SJSA1 (cell line): ENCODE data around the gene TACR2. TPM values are rescaled to one million over a fixed set of nuclear protein-coding genes. Genes with fewer than 3 reads are reported as not detected.

Experiments
- DNase-seq, 2 experiments: peaks; one replicate each; pipeline ENCODE4 v3.0.0-alpha.2; 2015 to 2020; ENCODE audit warnings: low spot score in 2 of 2, low read depth in 1 of 2
- H3K27ac ChIP-seq: fragments of 250-450 bp; sonication (Bioruptor Pico); 2 replicates; pipeline ENCODE4 v1.5.1; 2020; ENCODE audit warnings: mild to moderate bottlenecking, moderate library complexity
- H3K27me3 ChIP-seq: fragments of 250-450 bp; sonication (Bioruptor Pico); replicated peaks from 2 replicates; pipeline ENCODE4 v1.5.1; 2020; ENCODE audit warnings: mild to moderate bottlenecking, moderate library complexity
- H3K36me3 ChIP-seq: fragments of 250-450 bp; sonication (Bioruptor Pico); 2 replicates; pipeline ENCODE4 v1.5.1; 2020; ENCODE audit warnings: mild to moderate bottlenecking
- H3K4me1 ChIP-seq: fragments of 250-450 bp; sonication (Bioruptor Pico); replicated peaks from 2 replicates; pipeline ENCODE4 v1.6.1; 2021; ENCODE audit warnings: mild to moderate bottlenecking
- H3K4me3 ChIP-seq: fragments of 250-450 bp; sonication (Bioruptor Pico); 2 replicates; pipeline ENCODE4 v1.5.1; 2020; ENCODE audit warnings: mild to moderate bottlenecking
- H3K9me3 ChIP-seq: fragments of 250-450 bp; sonication (Bioruptor Pico); replicated peaks from 2 replicates; pipeline ENCODE4 v1.5.1; 2020; ENCODE audit warnings: mild to moderate bottlenecking
- total RNA-seq: library from RNA; depleted of rRNA; stranded (reverse); fragments of >200 nt; shearing (Covaris generic); gene quantifications from 2 replicates; pipeline ENCODE4 v1.2.3, GENCODE V29; 2014

Gene TACR2
- total RNA-seq, 1 experiment from 2014 or later = not detected

- DNase-seq = no peak
- Histone ChIP-seq H3K36me3 (peaks cover 52% of the 10 kb centered on the region), H3K9me3 (no peaks in the 10 kb centered on the region), H3K4me1 (peaks cover 13% of the 10 kb centered on the region), H3K4me3 (no peak overlapping the region), H3K27me3 (no peaks in the 10 kb centered on the region), H3K27ac (no peak overlapping the region)
Observed at GRCh38 chr10:69376662-69377061, 40.1 kb downstream of the TACR2 start.

- Histone ChIP-seq H3K4me3 (no peak overlapping the region), H3K9me3 (no peaks in the 10 kb centered on the region), H3K4me1 (peaks cover 12% of the 10 kb centered on the region), H3K36me3 (peaks cover 56% of the 10 kb centered on the region), H3K27me3 (no peaks in the 10 kb centered on the region), H3K27ac (no peak overlapping the region)
- peak; percentile 46 to 59 for DNase-seq
Observed at GRCh38 chr10:69375307-69376151, 41.2 kb downstream of the TACR2 start.

GRCh38 chr10:69374931-69375306 is 41.8 kb downstream of the TACR2 start:
- Histone ChIP-seq H3K4me3 (no peak overlapping the region), H3K36me3 (peaks cover 57% of the 10 kb centered on the region), H3K27ac (no peak overlapping the region), H3K9me3 (no peaks in the 10 kb centered on the region), H3K4me1 (peaks cover 12% of the 10 kb centered on the region), H3K27me3 (no peaks in the 10 kb centered on the region)
- DNase-seq = no peak

GRCh38 chr10:69374242-69374641 is 42.5 kb downstream of the TACR2 start:
- Histone ChIP-seq H3K27ac (no peak overlapping the region), H3K4me1 (peaks cover 12% of the 10 kb centered on the region), H3K9me3 (no peaks in the 10 kb centered on the region), H3K36me3 (peaks cover 57% of the 10 kb centered on the region), H3K27me3 (no peaks in the 10 kb centered on the region), H3K4me3 (no peak overlapping the region)
- DNase-seq = no peak

- Histone ChIP-seq H3K27ac (no peak overlapping the region), H3K27me3 (no peaks in the 10 kb centered on the region)
- DNase-seq = no peak
Observed at GRCh38 chr10:69372126-69372980, 44.4 kb downstream of the TACR2 start.

GRCh38 chr10:69367469-69367868 is 49.2 kb downstream of the TACR2 start:
- Histone ChIP-seq H3K36me3 (peaks cover 84% of the 10 kb centered on the region), H3K4me1 (peaks cover 7% of the 10 kb centered on the region), H3K27ac (no peak overlapping the region), H3K27me3 (no peaks in the 10 kb centered on the region), H3K9me3 (no peaks in the 10 kb centered on the region), H3K4me3 (no peak overlapping the region)
- no peak for DNase-seq

More at GRCh38 chr10:69372126-69372980, 44.4 kb downstream of the TACR2 start:
- Histone ChIP-seq H3K4me3 (no peak overlapping the region), H3K36me3 (peaks cover 65% of the 10 kb centered on the region), H3K9me3 (no peaks in the 10 kb centered on the region), H3K4me1 (peaks cover 12% of the 10 kb centered on the region)

GRCh38 chr10:69366738-69367137 is 50.0 kb downstream of the TACR2 start:
- peaks cover 12% of the 10 kb centered on the region for H3K4me1 ChIP-seq
- no peak for DNase-seq
- no peaks in the 10 kb centered on the region for H3K27me3 ChIP-seq
- H3K27ac ChIP-seq = no peak overlapping the region
- no peaks in the 10 kb centered on the region for H3K9me3 ChIP-seq
- no peak overlapping the region for H3K4me3 ChIP-seq
- peaks cover 82% of the 10 kb centered on the region for H3K36me3 ChIP-seq

- no peak for DNase-seq
- H3K36me3 ChIP-seq = peaks cover 78% of the 10 kb centered on the region
- H3K27ac ChIP-seq = no peak overlapping the region
- H3K4me3 ChIP-seq = no peak overlapping the region
- H3K27me3 ChIP-seq = no peaks in the 10 kb centered on the region
- no peaks in the 10 kb centered on the region for H3K9me3 ChIP-seq
- peaks cover 28% of the 10 kb centered on the region for H3K4me1 ChIP-seq
Observed at GRCh38 chr10:69364232-69364940, 52.3 kb downstream of the TACR2 start.

GRCh38 chr10:69363666-69364065 is 53.1 kb downstream of the TACR2 start:
- H3K9me3 ChIP-seq = no peaks in the 10 kb centered on the region
- DNase-seq = no peak
- H3K4me3 ChIP-seq = no peak overlapping the region
- no peaks in the 10 kb centered on the region for H3K27me3 ChIP-seq
- peaks cover 28% of the 10 kb centered on the region for H3K4me1 ChIP-seq
- H3K27ac ChIP-seq = no peak overlapping the region
- H3K36me3 ChIP-seq = peaks cover 70% of the 10 kb centered on the region

- Histone ChIP-seq H3K27ac (no peak overlapping the region), H3K4me3 (no peak overlapping the region), H3K27me3 (no peaks in the 10 kb centered on the region), H3K9me3 (no peaks in the 10 kb centered on the region), H3K36me3 (peaks cover 60% of the 10 kb centered on the region), H3K4me1 (peaks cover 32% of the 10 kb centered on the region)
- no peak for DNase-seq
Observed at GRCh38 chr10:69362471-69362954, 54.2 kb downstream of the TACR2 start.

- H3K27ac ChIP-seq = no peak overlapping the region
- no peaks in the 10 kb centered on the region for H3K27me3 ChIP-seq
- H3K4me1 ChIP-seq = peaks cover 32% of the 10 kb centered on the region
- no peak overlapping the region for H3K4me3 ChIP-seq
- H3K36me3 ChIP-seq = peaks cover 51% of the 10 kb centered on the region
- no peak for DNase-seq
- H3K9me3 ChIP-seq = no peaks in the 10 kb centered on the region
Observed at GRCh38 chr10:69361303-69361614, 55.5 kb downstream of the TACR2 start.

- Histone ChIP-seq H3K36me3 (peaks cover 45% of the 10 kb centered on the region), H3K4me1 (peaks cover 32% of the 10 kb centered on the region), H3K9me3 (no peaks in the 10 kb centered on the region), H3K4me3 (no peak overlapping the region), H3K27me3 (no peaks in the 10 kb centered on the region), H3K27ac (no peak overlapping the region)
- peak; percentile 44 to 63 for DNase-seq
Observed at GRCh38 chr10:69360485-69361302, 56.0 kb downstream of the TACR2 start.

GRCh38 chr10:69359594-69359993 is 57.1 kb downstream of the TACR2 start:
- H3K4me3 ChIP-seq = no peak overlapping the region
- no peaks in the 10 kb centered on the region for H3K9me3 ChIP-seq
- peaks cover 34% of the 10 kb centered on the region for H3K36me3 ChIP-seq
- H3K27me3 ChIP-seq = no peaks in the 10 kb centered on the region
- H3K27ac ChIP-seq = no peak overlapping the region
- H3K4me1 ChIP-seq = peaks cover 38% of the 10 kb centered on the region
- DNase-seq = no peak
